ENCODE data around the gene GNA15.

GNA15 gene

GRCh38 chr19:3106509-3107141, 29.2 kb upstream of the GNA15 start:
- no peak for DNase-seq (ENCODE audit: low spot score)

- no peak for DNase-seq (ENCODE audit: low spot score)
These were observed 28.2 kb upstream of the GNA15 start for GRCh38 chr19:3107658-3108057.

GRCh38 chr19:3108775-3109174, 27.1 kb upstream of the GNA15 start:
- DNase-seq (ENCODE audit: low spot score): peak; percentile 66

- no peak for DNase-seq (ENCODE audit: low spot score)
These were observed 26.3 kb upstream of the GNA15 start for GRCh38 chr19:3109491-3109890.

GRCh38 chr19:3110126-3110825, 25.6 kb upstream of the GNA15 start:
- DNase-seq (ENCODE audit: low spot score): no peak

- no peak for DNase-seq (ENCODE audit: low spot score)
These were observed 24.1 kb upstream of the GNA15 start for GRCh38 chr19:3111586-3112247.

- DNase-seq (ENCODE audit: low spot score): no peak
These were observed 23.3 kb upstream of the GNA15 start for GRCh38 chr19:3112375-3113099.

- DNase-seq (ENCODE audit: low spot score): no peak
These were observed 22.5 kb upstream of the GNA15 start for GRCh38 chr19:3113100-3114017.

GRCh38 chr19:3114018-3114726, 21.7 kb upstream of the GNA15 start:
- DNase-seq (ENCODE audit: low spot score): no peak

GRCh38 chr19:3114811-3115210, 21.0 kb upstream of the GNA15 start:
- DNase-seq (ENCODE audit: low spot score): no peak

GRCh38 chr19:3115411-3115810, 20.4 kb upstream of the GNA15 start:
- no peak for DNase-seq (ENCODE audit: low spot score)

GRCh38 chr19:3115916-3116602, 19.8 kb upstream of the GNA15 start:
- no peak for DNase-seq (ENCODE audit: low spot score)

- no peak for DNase-seq (ENCODE audit: low spot score)
These were observed 19.2 kb upstream of the GNA15 start for GRCh38 chr19:3116621-3117020.

GRCh38 chr19:3117716-3118115, 18.1 kb upstream of the GNA15 start:
- no peak for DNase-seq (ENCODE audit: low spot score)

GRCh38 chr19:3118232-3119070, 17.4 kb upstream of the GNA15 start:
- DNase-seq (ENCODE audit: low spot score): no peak

GRCh38 chr19:3119071-3119595, 16.7 kb upstream of the GNA15 start:
- no peak for DNase-seq (ENCODE audit: low spot score)

GRCh38 chr19:3119693-3120380, 16.0 kb upstream of the GNA15 start:
- no peak for DNase-seq (ENCODE audit: low spot score)

GRCh38 chr19:3120611-3121276, 15.1 kb upstream of the GNA15 start:
- DNase-seq (ENCODE audit: low spot score): no peak
